B cell (primary cell): ENCODE results near the gene ANTKMT.

Source experiments
- CTCF ChIP-seq: fragments of 200-600 bp; IDR thresholded peaks from one replicate; pipeline ENCODE4 v1.8.0; 2022; ENCODE audit warnings: antibody characterized with exemption, mild to moderate bottlenecking
- EZH2 ChIP-seq: IDR thresholded peaks from 2 replicates; pipeline ENCODE4 v1.6.1; 2012; ENCODE audit warnings: borderline replicate concordance, low read depth, mild to moderate bottlenecking, moderate library complexity, low read length; ENCODE audit not compliant: insufficient read depth, poor library complexity, severe bottlenecking

GRCh38 chr16:726188-726437 lies 5.2 kb downstream of the ANTKMT start:
- no peak for TF ChIP-seq CTCF
- TF ChIP-seq EZH2: no peak
